HEK293T (cell line): ENCODE data around the gene NCLN.
"Not testable (repeated sequence)": the region's sequence is repeated elsewhere in the genome, so short reads cannot be mapped to it uniquely, and the experiment has no call there.

ENCODE experiments used
- CTCF ChIA-PET: fragments of 350-600 bp; formaldehyde crosslinking; extraction: SDS; loops from one replicate; lab custom pipeline; 2021; ENCODE audit warnings: antibody characterized with exemption, inconsistent platforms; lab: Yijun Ruan, JAX
- POLR2A ChIA-PET: fragments of 350-600 bp; formaldehyde crosslinking; extraction: SDS; loops from one replicate; lab custom pipeline; 2020; ENCODE audit warnings: antibody characterized with exemption, inconsistent platforms; lab: Yijun Ruan, JAX
- DNase-seq: peaks from one replicate; pipeline ENCODE4 v3.0.0; 2012; ENCODE audit warnings: mixed read lengths; ENCODE audit errors: extremely low spot score
- ARNT ChIP-seq: fragments of 450-650 bp; IDR thresholded peaks from 2 replicates; pipeline ENCODE4 v1.6.1; 2017; ENCODE audit warnings: mild to moderate bottlenecking
- BHLHE40 ChIP-seq: fragments of 450-650 bp; IDR thresholded peaks from 2 replicates; pipeline ENCODE4 v1.6.1; 2016; ENCODE audit warnings: mild to moderate bottlenecking, moderate library complexity, borderline replicate concordance
- CTBP1 ChIP-seq: fragments of 450-650 bp; IDR thresholded peaks from 2 replicates; pipeline ENCODE4 v1.6.1; 2016; ENCODE audit warnings: borderline replicate concordance
- ELF4 ChIP-seq: fragments of 450-650 bp; IDR thresholded peaks from 2 replicates; pipeline ENCODE4 v1.6.1; 2017; ENCODE audit warnings: antibody characterized with exemption
- FOXA1 ChIP-seq: fragments of 450-650 bp; IDR thresholded peaks from 2 replicates; pipeline ENCODE4 v1.6.1; 2016; ENCODE audit warnings: mild to moderate bottlenecking
- FOXK2 ChIP-seq: fragments of 450-650 bp; IDR thresholded peaks from 2 replicates; pipeline ENCODE4 v1.6.1; 2016; ENCODE audit warnings: mild to moderate bottlenecking
- FOXM1 ChIP-seq: fragments of 450-650 bp; IDR thresholded peaks from 2 replicates; pipeline ENCODE4 v1.6.1; 2017; ENCODE audit warnings: mild to moderate bottlenecking, borderline replicate concordance
- HDGF ChIP-seq: fragments of 450-650 bp; IDR thresholded peaks from 2 replicates; pipeline ENCODE4 v1.6.1; 2017; ENCODE audit warnings: antibody characterized with exemption, borderline replicate concordance
- L3MBTL2 ChIP-seq: fragments of 450-650 bp; conservative IDR thresholded peaks from 2 replicates; pipeline ENCODE4 v1.6.1; 2016; ENCODE audit warnings: mild to moderate bottlenecking
- LEF1 ChIP-seq: fragments of 450-650 bp; IDR thresholded peaks from 2 replicates; pipeline ENCODE4 v1.6.1; 2017; ENCODE audit warnings: mild to moderate bottlenecking, borderline replicate concordance
- NFRKB ChIP-seq: fragments of 450-650 bp; IDR thresholded peaks from 2 replicates; pipeline ENCODE4 v1.6.1; 2016; ENCODE audit warnings: mild to moderate bottlenecking, moderate library complexity
- SP1 ChIP-seq: fragments of 450-650 bp; IDR thresholded peaks from 2 replicates; pipeline ENCODE4 v1.6.1; 2017
- SUZ12 ChIP-seq: fragments of 450-650 bp; IDR thresholded peaks from 2 replicates; pipeline ENCODE4 v1.6.1; 2016; ENCODE audit warnings: mild to moderate bottlenecking
- TARDBP ChIP-seq: fragments of 450-650 bp; IDR thresholded peaks from 2 replicates; pipeline ENCODE4 v1.6.1; 2016
- ZNF384 ChIP-seq: fragments of 450-650 bp; IDR thresholded peaks from 2 replicates; pipeline ENCODE4 v1.6.1; 2016
- TF ChIP-seq, protein P1 (sequence below): fragments of 450-650 bp; IDR thresholded peaks from 2 replicates; pipeline ENCODE4 v1.6.1; 2016

The NCLN gene

DNA sequence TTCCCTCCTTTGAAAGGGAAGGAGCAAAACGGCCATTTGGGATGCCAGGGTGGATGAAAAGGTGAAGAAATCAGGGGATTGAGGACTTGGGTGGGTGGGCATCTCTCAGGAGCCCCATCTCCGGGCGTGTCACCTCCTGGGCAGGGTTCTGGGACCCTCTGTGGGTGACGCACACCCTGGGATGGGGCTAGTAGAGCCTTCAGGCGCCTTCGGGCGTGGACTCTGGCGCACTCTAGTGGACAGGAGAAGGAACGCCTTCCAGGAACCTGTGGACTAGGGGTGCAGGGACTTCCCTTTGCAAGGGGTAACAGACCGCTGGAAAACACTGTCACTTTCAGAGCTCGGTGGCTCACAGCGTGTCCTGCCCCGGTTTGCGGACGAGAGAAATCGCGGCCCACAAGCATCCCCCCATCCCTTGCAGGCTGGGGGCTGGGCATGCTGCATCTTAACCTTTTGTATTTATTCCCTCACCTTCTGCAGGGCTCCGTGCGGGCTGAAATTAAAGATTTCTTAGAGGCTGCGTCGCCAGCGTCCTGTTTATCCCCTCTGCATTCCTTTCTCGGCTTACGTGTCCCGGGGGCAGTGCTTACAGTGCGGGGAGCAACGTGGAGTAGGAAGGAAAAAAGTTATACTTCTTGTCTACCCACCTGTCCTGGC, 22.4 kb upstream of the NCLN start:
- POLR2A ChIA-PET, result interaction anchor here (1.3 kb wide), 1 partner anchor 22 kb away, joined by 3 read pairs; no protein-coding TSS in a partner anchor
- TF ChIP-seq TARDBP (no peak), FOXM1 (no peak), SP1 (no peak), LEF1 (no peak), ZNF384 (no peak), FOXA1 (no peak)
- CTCF ChIA-PET, result interaction anchor here (0.6 to 1.5 kb wide), 5 partner anchors 10 to 666 kb away, joined by 3 to 5 read pairs (median 3); no protein-coding TSS in a partner anchor
- peak; percentile 88 for DNase-seq

DNA sequence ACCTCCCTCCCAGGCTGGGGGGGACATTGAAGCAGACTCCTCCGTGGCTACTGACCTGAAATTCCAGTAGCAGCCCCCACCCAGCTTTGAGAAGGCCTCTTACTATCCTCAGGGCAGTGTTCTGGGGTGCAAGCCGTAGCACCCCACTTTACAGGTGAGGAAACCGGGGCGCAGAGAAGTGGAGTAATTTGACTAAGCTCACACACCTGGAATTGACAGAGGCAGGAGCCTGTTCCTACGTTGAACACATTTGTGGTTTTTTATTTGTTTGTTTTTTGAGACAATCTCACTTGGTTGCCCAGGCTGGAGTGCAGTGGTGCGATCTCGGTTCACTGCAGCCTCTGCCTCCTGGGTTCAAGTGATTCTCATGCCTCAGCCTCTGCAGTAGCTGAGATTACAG, 21.8 kb upstream of the NCLN start:
- no peak for TF ChIP-seq ZNF384
- TF ChIP-seq, protein P1, sequence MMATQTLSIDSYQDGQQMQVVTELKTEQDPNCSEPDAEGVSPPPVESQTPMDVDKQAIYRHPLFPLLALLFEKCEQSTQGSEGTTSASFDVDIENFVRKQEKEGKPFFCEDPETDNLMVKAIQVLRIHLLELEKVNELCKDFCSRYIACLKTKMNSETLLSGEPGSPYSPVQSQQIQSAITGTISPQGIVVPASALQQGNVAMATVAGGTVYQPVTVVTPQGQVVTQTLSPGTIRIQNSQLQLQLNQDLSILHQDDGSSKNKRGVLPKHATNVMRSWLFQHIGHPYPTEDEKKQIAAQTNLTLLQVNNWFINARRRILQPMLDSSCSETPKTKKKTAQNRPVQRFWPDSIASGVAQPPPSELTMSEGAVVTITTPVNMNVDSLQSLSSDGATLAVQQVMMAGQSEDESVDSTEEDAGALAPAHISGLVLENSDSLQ, result no peak
- no peak for TF ChIP-seq L3MBTL2
- TF ChIP-seq BHLHE40, result no peak
- TF ChIP-seq CTBP1, result no peak
- TF ChIP-seq ELF4, result no peak
- TF ChIP-seq FOXA1, result no peak
- TF ChIP-seq ARNT, result no peak
- no peak for TF ChIP-seq SP1
- no peak for TF ChIP-seq FOXM1
- no peak for TF ChIP-seq SUZ12
- no peak for TF ChIP-seq NFRKB
- TF ChIP-seq HDGF, result no peak
- no peak for TF ChIP-seq TARDBP
- no peak for TF ChIP-seq FOXK2
- no peak for TF ChIP-seq LEF1
- no peak for DNase-seq
- POLR2A ChIA-PET, result interaction anchor here (1.3 kb wide), 1 partner anchor 21 kb away, joined by 3 read pairs; no protein-coding TSS in a partner anchor
- CTCF ChIA-PET, result interaction anchor here (0.6 to 1.5 kb wide), 5 partner anchors 11 to 667 kb away, joined by 3 to 5 read pairs (median 3); no protein-coding TSS in a partner anchor

DNA sequence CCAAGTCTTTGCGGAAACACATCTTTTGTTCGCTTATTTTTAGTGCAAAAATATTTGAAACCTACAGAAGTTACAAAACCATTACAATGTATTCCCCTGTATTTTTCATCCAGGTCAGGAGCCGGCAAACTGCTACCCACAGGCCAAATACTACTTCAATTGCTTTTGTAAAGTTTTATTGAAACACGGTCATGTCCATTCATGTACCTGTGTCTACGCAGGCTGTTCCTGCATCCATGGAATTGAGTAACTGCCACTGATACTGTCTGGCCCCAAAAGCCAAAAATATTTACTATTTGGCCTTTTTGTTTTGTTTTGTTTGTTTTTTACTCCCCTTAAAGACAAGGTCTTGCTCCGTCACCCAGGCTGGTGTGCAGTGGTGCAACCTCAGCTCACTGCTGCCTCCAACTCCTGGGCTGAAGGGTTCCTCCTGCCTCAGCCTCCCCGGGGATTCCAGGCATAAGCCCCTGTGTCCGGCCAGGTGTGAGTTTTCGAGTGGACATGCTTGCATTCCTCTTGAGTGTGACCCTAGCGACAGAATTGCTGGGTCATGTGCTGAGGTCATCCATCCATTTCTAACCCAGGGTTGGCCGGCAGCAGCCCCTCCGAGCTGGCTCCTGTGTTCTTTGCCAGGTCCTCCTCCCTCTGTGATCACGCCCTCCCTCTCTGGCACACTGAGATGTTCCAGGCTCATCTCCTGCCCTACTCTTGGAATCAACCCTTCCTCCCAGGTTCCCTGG, 18.0 kb upstream of the NCLN start:
- DNase-seq, result no peak
- ChIA-PET POLR2A (no interaction called here), CTCF (interaction anchor here (0.9 kb wide), 1 partner anchor 39 kb away, joined by 3 read pairs; no protein-coding TSS in a partner anchor)

DNA sequence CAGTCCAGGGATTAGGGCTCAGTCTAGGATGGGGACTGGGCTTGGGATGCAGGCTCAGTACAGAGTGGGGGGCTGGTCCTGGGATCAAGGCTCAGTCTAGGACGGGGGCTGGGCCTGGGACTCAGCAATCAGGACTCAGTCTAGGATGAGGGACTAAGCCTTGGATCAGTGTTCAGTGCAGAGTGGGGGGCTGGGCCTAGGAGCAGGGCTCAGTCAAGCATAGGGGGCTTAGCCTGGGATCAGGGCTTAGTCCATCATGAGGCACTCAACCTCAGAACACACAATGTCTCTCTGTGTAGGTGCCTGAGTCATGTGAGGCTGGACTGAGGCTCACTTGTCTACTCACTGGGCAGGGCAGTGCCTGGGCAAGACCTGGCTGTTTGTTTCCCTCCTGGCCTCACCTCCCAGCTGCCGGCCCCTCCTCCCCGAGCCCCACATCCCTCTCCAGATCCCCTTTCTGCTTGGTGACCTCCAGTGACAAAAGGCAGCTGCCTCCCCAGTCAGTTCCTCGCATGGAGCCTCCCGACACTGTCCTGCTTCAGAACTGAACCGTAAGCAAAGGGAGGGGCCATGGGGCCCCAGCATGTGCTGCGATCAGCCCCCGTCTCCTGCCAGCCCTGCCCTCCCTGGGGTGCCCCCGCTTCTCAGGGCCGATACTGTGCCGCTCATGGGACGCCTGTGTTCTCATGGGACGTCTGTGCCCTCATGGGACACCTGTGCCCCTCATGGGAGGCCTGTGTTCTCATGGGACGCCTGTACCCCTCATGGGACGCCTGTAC, 13.6 kb upstream of the NCLN start:
- DNase-seq, result no peak
- TF ChIP-seq SUZ12 (no peak), NFRKB (no peak)
- CTCF ChIA-PET, result no interaction called here
- POLR2A ChIA-PET, result no interaction called here

More for the DNA sequence above, 18.0 kb upstream of the NCLN start:
- no peak for TF ChIP-seq NFRKB
- TF ChIP-seq SUZ12, result no peak
- TF ChIP-seq SP1, result no peak
- TF ChIP-seq ARNT, result no peak
- no peak for TF ChIP-seq ELF4
- TF ChIP-seq FOXA1, result no peak
- no peak for TF ChIP-seq TARDBP
- TF ChIP-seq, protein P1, result no peak
- TF ChIP-seq HDGF, result no peak
- no peak for TF ChIP-seq FOXM1
- no peak for TF ChIP-seq L3MBTL2
- no peak for TF ChIP-seq LEF1

DNA sequence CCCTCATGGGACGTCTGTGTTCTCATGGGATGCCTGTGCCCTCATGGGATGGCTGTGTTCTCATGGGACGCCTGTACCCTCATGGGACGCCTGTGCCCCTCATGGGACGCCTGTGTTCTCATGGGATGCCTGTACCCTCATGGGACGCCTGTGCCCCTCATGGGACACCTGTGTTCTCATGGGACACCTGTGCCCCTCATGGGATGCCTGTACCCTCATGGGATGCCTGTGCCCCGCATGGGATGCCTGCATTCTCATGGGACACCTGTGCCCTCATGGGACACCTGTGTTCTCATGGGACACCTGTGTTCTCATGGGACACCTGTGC, 13.1 kb upstream of the NCLN start:
- POLR2A ChIA-PET, CTCF ChIA-PET, DNase-seq: not testable (repeated sequence)

DNA sequence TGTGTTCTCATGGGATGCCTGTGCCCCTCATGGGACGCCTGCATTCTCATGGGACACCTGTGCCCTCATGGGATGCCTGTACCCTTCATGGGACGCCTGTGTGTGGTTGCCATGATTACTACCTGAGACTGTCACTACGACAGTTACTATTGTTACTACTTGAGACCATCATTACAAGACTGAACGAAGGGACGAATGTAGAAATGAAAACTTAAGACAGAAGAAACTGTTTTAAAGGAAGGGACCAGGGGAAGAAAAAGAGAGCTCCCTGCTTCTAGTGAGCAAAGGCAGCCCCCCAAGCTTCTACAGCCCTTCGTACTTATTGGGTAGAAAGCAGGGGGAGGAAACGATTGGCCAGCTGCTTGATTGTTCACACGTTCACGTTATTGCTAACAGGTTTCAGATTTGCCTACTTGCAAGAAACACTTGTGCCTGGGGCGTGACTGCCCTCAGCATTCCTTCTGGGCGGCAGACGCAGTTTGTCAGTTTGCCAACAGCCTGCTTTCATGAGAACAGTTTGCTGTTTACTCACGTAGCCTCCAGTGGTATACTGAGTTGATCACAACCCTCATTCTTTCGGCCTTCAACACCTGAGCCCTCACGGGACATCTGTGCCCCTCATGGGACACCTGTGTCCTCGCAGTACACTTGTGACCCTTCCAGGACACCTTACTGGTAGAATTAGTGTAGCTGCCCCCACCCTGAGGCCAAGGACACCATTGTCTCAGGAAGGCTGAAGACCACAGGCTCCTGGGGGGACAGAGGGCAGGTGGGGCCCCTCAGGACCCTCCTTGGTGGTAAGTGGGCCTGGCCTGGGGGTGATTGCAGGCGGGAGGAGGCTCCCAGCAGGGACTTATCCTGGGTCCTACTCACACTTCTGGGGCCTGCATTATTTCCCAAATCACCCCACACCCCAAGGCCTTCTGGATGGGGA, 9.7 kb upstream of the NCLN start:
- no peak for DNase-seq
- CTCF ChIA-PET, result no interaction called here
- TF ChIP-seq HDGF (no peak), L3MBTL2 (no peak), TARDBP (no peak), CTBP1 (no peak), SP1 (no peak), ZNF384 (no peak), BHLHE40 (no peak), LEF1 (no peak), FOXM1 (no peak), ELF4 (no peak), FOXA1 (no peak), SUZ12 (no peak), FOXK2 (no peak), NFRKB (no peak)
- TF ChIP-seq, protein P1, result no peak
- POLR2A ChIA-PET, result no interaction called here
